HUES64 (cell line): ENCODE data around the gene MX1.

Source experiments
- H3K27ac ChIP-seq: 2 replicates; pipeline ENCODE4 v1.7.0; 2013; ENCODE audit warnings: low read depth, low read length, inconsistent platforms
- H3K27me3 ChIP-seq: 2 replicates; pipeline ENCODE4 v1.6.1; 2013; ENCODE audit warnings: mild to moderate bottlenecking, low read length; ENCODE audit not compliant: insufficient read depth
- H3K36me3 ChIP-seq: 2 replicates; pipeline ENCODE4 v1.6.1; 2013; ENCODE audit warnings: mild to moderate bottlenecking, low read length; ENCODE audit not compliant: insufficient read depth
- H3K4me1 ChIP-seq: 2 replicates; pipeline ENCODE4 v1.6.1; 2013; ENCODE audit warnings: mild to moderate bottlenecking, low read length, moderate library complexity; ENCODE audit not compliant: insufficient read depth
- H3K4me3 ChIP-seq: 2 replicates; pipeline ENCODE4 v1.5.1; 2013; ENCODE audit warnings: mild to moderate bottlenecking, low read length, moderate library complexity
- H3K9ac ChIP-seq: 2 replicates; pipeline ENCODE4 v1.6.1; 2013; ENCODE audit warnings: mild to moderate bottlenecking, low read depth, low read length
- H3K9me3 ChIP-seq: 2 replicates; pipeline ENCODE4 v1.6.1; 2013; ENCODE audit warnings: low read depth, low read length; ENCODE audit not compliant: insufficient read depth
- WGBS: fragments of 150-250, 120-280 bp; methylation state at CpG from one replicate; pipeline ENCODE4 v1.1.7; 2013; ENCODE audit warnings: missing lambda C conversion rate; 5-methylcytosine and 5-hydroxymethylcytosine counted together

MX1 gene

DNA sequence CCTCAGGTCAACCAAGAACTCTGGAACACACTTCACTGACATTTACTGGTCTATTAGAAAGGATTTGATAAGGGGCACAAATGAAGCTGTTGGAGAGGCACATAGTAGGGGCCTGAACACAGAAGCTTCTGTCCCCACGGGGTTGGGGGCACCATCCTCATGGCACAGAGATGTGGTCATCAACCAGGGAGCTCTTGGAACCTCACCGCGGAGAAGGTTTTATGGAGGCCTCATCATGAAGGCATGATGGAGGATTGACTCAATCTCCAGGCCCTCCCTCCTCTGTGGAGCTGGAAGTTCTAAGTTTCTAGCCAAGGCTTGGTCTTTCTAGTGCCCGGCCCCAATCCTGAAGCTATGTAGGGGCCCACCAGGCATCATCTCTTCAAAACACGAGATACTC, 23.6 kb downstream of the MX1 start:
- WGBS = 71% methylated on average over 4 of the region's 5 CpGs
- Histone ChIP-seq H3K4me1 (peaks cover 8% of the 10 kb centered on the region; the same call in 1 of the 2 replicates), H3K9me3 (no peaks in the 10 kb centered on the region), H3K27ac (no peak overlapping the region), H3K36me3 (no peaks in the 10 kb centered on the region), H3K27me3 (no peaks in the 10 kb centered on the region), H3K9ac (no peak overlapping the region), H3K4me3 (no peak overlapping the region)

GRCh38 chr21:41451753-41452676, 26.0 kb downstream of the MX1 start:
- H3K27me3 ChIP-seq = no peaks in the 10 kb centered on the region
- no peak overlapping the region for H3K27ac ChIP-seq
- peaks cover 9% of the 10 kb centered on the region; the same call in 1 of the 2 replicates for H3K4me1 ChIP-seq
- H3K36me3 ChIP-seq = no peaks in the 10 kb centered on the region
- 89% methylated on average over 16 of the region's 16 CpGs for WGBS
- H3K9me3 ChIP-seq = no peaks in the 10 kb centered on the region
- H3K4me3 ChIP-seq = no peak overlapping the region
- H3K9ac ChIP-seq = no peak overlapping the region

GRCh38 chr21:41453198-41453597, 27.2 kb downstream of the MX1 start:
- H3K4me1 ChIP-seq = peaks cover 9% of the 10 kb centered on the region; the same call in 1 of the 2 replicates
- no peaks in the 10 kb centered on the region for H3K9me3 ChIP-seq

DNA sequence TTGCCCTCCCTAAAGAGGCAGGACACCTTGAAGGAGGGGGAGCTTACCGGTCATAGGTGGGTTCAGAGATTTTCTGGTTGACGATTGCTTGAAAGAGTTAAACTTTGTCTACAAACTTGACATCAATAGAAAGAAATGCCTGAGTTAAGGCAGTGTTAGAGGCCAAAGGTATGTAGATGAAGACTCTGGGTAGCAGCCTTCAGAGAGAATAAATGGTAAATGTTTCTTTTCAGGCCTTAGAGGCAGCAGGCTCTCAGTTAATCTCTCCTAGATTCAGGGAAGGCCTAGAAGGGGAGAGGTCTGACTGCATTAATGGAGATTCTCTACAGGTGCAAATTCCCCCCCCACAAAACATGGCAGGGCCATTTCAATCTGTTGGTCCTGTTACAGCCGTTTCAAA, 27.7 kb downstream of the MX1 start:
- Histone ChIP-seq H3K9me3 (no peaks in the 10 kb centered on the region), H3K4me1 (peaks cover 9% of the 10 kb centered on the region; the same call in 1 of the 2 replicates), H3K9ac (no peak overlapping the region), H3K27me3 (no peaks in the 10 kb centered on the region), H3K36me3 (no peaks in the 10 kb centered on the region), H3K4me3 (no peak overlapping the region), H3K27ac (0 out of 2 replicates have a peak overlapping the region, but pooled peaks have one; percentile 13)
- whole genome bisulfite sequencing = 30% methylated on average over 2 of the region's 3 CpGs

More at GRCh38 chr21:41453198-41453597, 27.2 kb downstream of the MX1 start:
- H3K27ac ChIP-seq = no peak overlapping the region
- H3K9ac ChIP-seq = no peak overlapping the region
- no peaks in the 10 kb centered on the region for H3K27me3 ChIP-seq
- no peak overlapping the region for H3K4me3 ChIP-seq
- H3K36me3 ChIP-seq = no peaks in the 10 kb centered on the region
- 97% methylated on average over 3 of the region's 3 CpGs for WGBS

DNA sequence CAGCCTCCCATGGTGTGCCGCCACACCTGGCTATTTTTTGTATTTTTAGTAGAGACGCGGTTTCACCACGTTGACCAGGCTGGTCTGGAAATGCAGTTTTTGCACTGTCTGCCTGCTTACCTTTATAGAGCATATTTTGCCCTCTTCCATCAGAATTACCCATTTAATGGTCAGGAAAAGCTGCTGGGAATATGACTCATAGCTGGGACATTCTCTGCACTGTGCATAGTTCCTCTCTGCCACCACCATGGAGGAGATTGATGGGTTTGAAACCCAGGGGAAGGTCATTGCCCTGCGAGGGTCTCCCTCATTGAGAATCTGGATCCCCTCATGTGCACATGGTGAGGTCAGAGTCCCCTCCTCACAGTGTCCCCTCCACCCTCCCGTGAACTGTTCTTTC, 32.1 kb downstream of the MX1 start:
- H3K4me1 ChIP-seq = peaks cover 14% of the 10 kb centered on the region; the same call in 1 of the 2 replicates
- WGBS = 95% methylated on average over 6 of the region's 6 CpGs

GRCh38 chr21:41458559-41458958, 32.5 kb downstream of the MX1 start:
- 95% methylated on average over 22 of the region's 22 CpGs for WGBS
- Histone ChIP-seq H3K36me3 (no peaks in the 10 kb centered on the region), H3K27me3 (no peaks in the 10 kb centered on the region), H3K4me1 (peaks cover 11% of the 10 kb centered on the region; the same call in 1 of the 2 replicates), H3K9me3 (0 out of 2 replicates have a peak, but pooled peaks cover 4% of the 10 kb centered on the region), H3K9ac (no peak overlapping the region), H3K4me3 (no peak overlapping the region), H3K27ac (no peak overlapping the region)

More for the DNA sequence above, 32.1 kb downstream of the MX1 start:
- Histone ChIP-seq H3K9me3 (0 out of 2 replicates have a peak, but pooled peaks cover 3% of the 10 kb centered on the region), H3K27ac (no peak overlapping the region), H3K4me3 (no peak overlapping the region), H3K9ac (no peak overlapping the region), H3K36me3 (no peaks in the 10 kb centered on the region), H3K27me3 (no peaks in the 10 kb centered on the region)

- Histone ChIP-seq H3K4me3 (no peak overlapping the region), H3K4me1 (0 out of 2 replicates have a peak, but pooled peaks cover 4% of the 10 kb centered on the region), H3K9me3 (peaks cover 13% of the 10 kb centered on the region), H3K27ac (no peak overlapping the region), H3K27me3 (no peaks in the 10 kb centered on the region), H3K36me3 (peaks cover 10% of the 10 kb centered on the region), H3K9ac (no peak overlapping the region)
- 96% methylated on average over 9 of the region's 9 CpGs for WGBS
These were observed 34.0 kb downstream of the MX1 start for GRCh38 chr21:41459884-41460534.

DNA sequence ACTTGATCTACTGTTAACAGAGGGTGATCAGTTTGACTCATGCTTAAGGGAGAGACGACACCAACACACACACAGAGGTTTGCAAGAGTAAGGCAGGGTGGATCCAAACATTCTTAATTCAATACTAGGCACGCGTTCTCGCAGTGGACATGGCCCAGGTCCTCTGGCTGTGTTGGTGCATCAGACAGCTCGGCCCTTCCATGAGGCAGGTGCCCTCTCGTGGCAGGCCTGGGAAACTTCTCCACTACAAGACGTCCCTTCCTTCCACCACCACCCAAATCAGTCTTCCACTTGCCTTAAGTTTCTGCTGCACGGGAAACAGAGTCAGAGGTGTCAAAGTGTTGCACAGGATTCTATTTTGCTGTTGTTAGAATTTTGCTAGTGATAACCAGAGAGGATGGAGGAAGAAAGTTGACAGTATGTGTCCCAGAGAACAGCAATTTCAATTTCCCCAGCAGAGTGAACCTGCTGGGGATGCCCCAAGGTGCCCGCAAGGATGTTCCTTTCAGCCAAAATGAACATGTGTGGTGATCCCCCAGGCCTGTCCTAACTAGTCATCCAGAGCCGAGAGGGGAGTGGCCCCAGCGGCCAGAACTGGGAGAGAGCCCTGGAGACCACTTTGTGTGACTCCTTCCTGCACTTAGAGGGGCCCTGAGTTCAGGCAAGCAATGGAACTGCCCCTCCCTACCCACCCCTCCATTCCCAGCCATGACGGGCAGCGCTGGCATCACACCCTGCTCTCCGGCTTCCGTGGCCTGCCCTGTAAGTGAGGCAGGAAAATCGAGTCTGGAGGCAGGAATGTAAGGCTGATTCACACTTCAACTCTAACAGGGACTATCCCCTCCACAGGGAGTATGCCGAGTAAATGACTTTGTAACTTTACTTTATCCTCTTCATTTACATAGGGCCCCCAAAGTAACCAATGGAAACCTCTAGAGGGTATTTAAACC, 34.8 kb downstream of the MX1 start:
- Histone ChIP-seq H3K4me1 (0 out of 2 replicates have a peak, but pooled peaks cover 4% of the 10 kb centered on the region), H3K27me3 (no peaks in the 10 kb centered on the region), H3K9me3 (peaks cover 13% of the 10 kb centered on the region), H3K27ac (no peak overlapping the region), H3K36me3 (peaks cover 17% of the 10 kb centered on the region), H3K9ac (no peak overlapping the region), H3K4me3 (no peak overlapping the region)
- 44% methylated on average over 17 of the region's 17 CpGs for WGBS

- peaks cover 4% of the 10 kb centered on the region; the same call in 1 of the 2 replicates for H3K4me1 ChIP-seq
These were observed 39.2 kb downstream of the MX1 start for GRCh38 chr21:41465176-41465781.

More at GRCh38 chr21:41465176-41465781, 39.2 kb downstream of the MX1 start:
- Histone ChIP-seq H3K9ac (no peak overlapping the region), H3K27ac (no peak overlapping the region), H3K4me3 (no peak overlapping the region), H3K27me3 (no peaks in the 10 kb centered on the region), H3K9me3 (peaks cover 13% of the 10 kb centered on the region), H3K36me3 (peaks cover 33% of the 10 kb centered on the region)
- WGBS = 94% methylated on average over 4 of the region's 4 CpGs
